Renal cortical epithelial cell (primary cell): ENCODE data around the gene RNF182. TPM values are rescaled to one million over a fixed set of nuclear protein-coding genes. Genes with fewer than 3 reads are reported as not detected.
"Not testable (repeated sequence)": the region's sequence is repeated elsewhere in the genome, so short reads cannot be mapped to it uniquely, and the experiment has no call there.

Experiments used
- DNase-seq: peaks from one replicate; pipeline ENCODE4 v3.0.0-alpha.2; 2011; ENCODE audit warnings: low read depth
- total RNA-seq: library from RNA; depleted of rRNA; stranded (reverse); fragments of >200 nt; gene quantifications from 2 replicates; pipeline ENCODE4 v1.2.3, GENCODE V29; 2014

Gene RNF182
- total RNA-seq, 1 donor from 2014 or later: 17.7 TPM

DNA sequence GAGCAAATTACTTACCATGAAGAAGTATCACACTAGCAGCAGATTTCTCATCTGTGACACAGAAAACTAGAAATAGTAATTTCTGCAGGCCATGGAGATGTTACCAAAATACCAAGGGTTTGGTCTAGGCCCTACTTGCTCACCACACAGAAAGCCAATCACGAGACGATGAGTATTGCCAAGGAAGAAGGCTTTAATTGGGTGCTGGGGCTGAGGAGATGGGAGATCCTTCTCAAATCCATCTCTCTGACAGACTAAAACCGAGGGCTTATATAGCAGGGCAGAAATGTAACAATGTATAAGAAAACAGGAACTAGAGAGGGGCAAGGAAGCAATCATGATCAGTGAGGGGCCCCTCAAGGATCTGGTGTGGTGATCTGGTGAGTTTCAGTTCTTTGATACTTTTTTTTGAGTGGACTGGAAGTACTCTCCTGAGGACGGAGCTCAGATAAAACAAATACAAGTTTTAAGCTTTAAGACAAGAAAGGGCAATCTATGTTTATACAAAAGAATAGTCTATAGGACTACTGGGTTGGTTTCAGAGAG lies 40.9 kb downstream of the RNF182 start:
- no peak for DNase-seq

DNA sequence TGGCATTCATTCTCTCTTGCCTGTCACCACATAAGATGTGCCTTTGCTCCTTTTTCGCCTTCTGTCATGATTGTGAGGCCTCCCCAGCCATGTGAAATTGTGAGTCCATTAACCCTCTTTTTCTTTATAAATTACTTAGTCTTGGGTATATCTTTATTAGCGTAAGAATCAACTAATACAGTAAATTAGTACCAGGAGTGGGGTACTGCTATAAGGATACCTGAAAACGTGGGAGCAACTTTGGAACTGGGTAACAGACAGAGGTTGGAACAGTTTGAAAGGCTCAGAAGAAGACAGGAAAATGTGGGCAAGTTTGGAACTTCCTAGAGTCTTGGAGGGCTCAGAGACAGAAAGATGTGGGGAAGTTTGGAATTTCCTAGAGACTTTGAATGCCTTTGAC lies 46.6 kb downstream of the RNF182 start:
- no peak for DNase-seq

DNA sequence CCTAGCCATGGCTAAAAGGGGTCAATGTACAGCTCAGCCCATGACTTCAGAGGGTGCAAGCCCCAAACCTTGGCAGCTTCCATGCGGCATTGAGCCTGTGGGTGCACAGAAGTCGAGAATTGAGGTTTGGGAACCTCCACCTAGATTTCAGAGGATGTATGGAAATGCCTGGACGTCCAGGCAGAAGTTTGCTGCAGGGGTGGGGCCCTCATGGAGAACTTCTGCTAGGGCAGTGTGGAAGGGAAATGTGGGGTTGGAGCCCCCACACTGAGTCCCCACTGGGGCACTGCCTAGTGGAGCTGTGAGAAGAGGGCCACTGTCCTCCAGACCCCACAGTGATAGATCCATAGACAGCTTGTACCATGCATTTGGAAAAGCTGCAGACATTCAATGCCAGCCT lies 47.9 kb downstream of the RNF182 start:
- DNase-seq: not testable (repeated sequence)

DNA sequence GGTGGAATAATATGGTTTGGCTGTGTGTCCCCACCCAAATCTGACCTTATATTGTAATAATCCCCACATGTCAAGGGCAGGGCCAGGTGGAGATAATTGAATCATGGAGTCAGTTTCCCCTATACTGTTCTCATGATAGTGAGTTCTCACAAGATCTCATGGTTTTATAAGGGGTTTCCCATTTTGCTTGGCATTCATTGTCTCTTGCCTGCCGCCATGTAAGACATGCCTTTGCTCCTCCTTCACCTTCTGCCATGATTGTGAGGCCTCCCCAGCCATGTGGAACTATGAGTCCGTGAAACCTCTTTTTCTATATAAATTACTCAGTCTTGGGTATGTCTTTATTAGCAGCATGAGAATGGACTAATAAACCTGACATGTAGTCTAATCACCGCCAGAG lies 48.7 kb downstream of the RNF182 start:
- not testable (repeated sequence) for DNase-seq

DNA sequence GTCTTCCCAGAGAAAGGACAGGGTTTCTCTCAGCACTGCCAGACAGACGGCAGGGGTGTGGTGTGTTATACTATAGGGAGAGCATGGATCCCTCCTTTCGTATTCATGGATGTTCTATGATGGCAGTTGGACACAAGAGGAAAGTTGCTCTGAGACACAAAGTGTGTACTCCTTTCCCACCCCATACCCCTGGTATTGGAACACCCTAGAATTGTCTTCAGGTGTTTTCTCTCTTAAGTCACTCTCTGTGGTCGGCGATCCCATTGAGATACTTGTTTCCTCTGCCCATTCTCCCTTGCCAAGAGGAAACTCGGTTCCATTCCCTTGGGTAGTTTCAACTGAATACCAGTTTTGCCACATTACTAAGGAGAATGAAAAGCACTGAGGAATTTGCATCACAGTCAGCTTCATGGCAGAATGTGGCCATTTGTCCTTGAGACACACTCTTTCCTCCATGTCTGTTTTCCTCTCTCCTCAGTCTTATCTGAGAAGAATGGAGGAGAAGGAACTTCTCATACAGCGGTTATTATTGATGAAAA lies 53.4 kb downstream of the RNF182 start:
- DNase-seq: no peak

DNA sequence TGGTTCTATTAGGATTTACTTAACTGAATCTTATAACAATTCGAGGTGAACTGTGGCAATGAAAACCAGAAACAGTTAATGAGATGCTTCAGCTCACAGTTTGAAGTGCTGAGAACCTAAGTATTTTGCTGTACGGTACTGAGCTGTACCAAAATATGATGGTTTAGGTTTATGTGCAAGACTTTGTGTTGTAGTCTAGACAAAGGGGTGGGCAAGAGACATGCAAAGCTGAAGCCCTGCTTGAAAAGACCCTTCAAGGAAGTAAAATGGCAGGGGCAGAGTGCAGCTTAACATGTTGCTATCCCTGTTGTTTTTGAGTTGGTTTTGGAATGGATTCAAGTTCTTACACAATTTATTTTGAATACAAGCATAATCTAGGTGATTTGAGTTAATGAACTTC lies 54.0 kb downstream of the RNF182 start:
- peak; percentile 13 for DNase-seq

DNA sequence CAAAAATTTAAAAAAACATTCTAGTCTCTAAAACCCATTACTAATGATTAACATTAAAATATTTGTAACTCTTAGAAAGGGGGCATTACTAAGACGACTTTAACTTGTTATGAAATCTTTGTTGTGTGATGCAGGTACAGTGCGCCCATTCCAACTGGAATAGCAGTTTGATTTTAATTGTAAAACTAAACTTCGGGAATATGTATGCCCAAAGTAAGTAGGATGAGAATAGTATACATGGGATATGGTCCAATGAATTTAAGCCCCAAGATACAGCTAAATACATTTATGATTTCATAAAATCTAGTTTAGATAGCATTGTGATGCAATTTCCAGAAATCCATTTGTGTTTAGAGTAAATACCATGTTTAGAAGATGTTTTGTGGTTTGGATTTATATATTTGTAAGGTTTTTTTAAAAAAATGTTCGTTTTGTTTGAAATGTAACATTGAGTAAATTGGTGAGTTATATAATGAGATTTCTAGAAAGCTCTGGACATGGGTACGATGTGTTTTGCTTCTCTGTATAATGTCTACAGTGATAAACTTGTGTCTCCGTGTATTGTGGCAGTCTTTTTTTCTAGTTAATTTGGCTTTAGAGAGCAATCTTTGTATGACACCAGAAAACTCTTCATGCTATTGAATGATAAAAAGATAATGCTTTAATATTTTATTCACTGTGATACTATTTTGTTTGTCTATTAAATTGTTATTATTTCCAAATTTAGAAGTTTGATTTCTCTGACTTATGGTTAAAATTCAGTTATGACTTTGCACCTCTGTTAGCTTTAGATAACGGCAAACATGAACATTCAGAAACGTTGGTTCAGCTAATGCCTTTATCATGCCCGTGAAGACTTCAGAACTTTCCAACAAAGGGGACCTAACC lies 54.8 kb downstream of the RNF182 start:
- peak; percentile 5 for DNase-seq

DNA sequence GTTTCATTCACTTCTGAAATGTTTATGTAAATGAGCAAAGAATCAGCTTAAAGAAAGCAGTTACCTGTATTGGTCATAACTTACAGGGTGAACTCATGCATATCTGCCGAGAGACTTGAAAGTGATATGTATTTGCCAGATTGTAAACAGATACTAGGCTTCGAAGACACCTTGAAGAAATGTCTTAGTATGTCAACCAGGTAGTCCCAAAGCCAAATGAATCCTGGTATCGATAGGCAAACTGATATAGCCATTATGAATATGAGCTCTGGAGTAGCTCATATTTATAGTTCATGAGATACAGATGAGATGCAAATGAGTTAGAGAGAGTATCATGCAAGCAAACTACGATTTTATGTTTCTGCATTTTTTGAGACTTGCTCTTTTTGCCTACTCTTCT lies 55.8 kb downstream of the RNF182 start:
- DNase-seq: no peak

DNA sequence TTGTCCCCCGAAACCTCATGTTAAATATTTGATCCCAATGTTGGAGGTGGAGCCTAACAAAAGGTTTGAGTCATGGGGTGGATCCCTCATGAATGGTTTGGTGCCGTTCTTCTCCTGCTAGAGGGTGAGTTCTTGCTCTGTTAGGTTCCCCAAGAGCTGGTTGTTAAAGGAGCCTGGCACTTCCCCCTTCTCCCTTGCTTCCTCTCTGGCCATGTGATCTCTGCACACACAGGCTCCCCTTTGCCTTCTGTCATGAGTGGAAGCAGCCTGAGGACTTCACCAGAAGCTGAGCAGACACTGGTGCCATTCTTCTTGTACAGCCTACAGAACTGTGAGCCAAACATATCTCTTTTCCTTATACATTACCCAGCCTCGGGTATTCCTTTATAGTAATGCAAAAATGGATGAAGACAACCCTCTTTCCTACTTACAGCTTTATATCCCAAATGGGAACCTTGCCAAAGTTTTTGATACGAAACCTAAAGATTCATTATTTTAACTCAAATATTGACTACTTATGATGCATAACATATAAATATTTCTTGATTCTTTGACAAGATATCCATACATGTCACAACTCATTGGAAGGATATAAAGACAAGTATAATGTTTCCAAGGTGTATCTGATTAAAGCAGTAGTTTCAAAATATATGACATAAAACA lies 61.0 kb downstream of the RNF182 start:
- DNase-seq: no peak

DNA sequence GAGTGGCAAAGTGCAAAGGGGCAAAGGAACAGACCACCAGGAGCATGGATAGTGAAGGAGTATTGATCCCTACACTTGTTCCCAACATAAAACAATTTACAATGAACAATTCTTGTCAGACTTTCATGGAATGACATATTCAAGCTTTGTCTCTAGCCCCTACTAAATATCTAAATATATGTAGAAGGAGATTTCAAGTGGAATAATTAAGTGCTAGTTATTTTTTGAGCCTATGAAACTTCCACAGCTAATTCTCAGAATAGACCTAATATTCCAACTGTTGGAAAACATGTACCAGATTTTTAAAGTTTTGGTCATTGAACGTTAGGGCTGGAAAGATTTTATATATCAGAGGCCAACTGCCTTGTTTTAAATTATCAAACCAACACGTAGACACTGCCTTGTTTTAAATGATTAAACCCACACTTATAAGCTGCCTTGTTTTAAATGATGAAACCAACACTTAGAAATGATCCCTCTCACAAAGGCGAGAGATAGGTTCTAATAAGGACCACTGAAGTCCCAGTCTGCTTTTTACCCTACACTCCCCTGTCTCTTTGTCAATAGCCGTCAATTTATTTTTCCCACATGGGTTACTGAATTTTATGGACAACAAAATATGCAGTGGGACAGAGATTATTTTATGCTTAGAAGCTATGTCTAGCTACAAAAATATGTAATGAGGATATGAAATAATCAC lies 62.1 kb downstream of the RNF182 start:
- DNase-seq: no peak

DNA sequence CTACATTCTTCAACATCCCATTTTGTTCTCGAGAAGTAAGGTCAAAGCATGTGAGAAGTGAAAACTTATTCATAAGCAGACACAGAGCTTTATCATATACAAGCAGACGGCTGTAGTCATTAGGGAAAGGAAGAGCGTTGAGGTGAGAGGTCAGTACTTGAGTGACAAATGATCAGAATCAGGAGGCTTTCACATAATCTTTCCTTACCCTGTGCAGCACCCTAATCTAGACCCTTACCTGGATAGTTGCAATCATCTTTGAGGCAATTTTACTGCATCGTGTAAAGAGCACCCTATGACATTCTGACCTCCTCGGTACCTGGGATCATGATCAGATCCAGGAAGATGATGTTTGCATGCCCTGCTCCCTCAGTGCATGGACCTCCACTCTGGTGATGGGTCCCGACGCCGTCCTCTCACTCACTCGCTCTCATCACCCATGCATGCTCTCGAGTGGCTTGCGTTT lies 62.7 kb downstream of the RNF182 start:
- DNase-seq: no peak

DNA sequence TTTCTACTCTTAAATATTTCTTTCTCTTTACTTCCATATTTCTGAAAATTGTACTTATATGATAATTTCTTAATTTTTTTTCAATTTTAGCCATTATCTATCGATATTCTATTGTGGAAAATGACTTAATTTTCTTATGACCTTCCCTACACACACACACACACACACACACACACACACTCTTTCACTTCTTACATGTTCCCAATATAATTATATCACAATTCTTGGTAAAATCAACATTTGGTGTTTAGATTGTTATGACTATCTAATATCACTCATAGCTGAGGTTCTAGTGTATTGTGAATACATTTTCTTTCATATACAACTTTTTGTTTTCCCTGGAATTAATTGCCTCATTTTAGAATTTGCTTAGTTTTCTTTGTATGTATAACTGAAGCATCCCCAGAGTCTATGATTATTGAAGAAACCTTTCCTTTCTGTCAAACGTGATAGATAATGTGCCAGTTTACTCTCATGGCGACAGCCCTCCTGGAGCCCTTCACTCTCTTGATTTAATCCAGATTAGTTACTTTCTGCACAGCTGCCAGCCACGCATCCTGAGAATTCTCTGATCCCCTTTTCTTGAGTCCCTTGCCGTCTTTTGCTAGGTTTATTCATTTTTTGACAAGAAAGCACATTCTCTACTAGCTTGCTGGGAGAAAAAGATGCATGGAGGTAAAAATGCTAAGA lies 63.4 kb downstream of the RNF182 start:
- no peak for DNase-seq

DNA sequence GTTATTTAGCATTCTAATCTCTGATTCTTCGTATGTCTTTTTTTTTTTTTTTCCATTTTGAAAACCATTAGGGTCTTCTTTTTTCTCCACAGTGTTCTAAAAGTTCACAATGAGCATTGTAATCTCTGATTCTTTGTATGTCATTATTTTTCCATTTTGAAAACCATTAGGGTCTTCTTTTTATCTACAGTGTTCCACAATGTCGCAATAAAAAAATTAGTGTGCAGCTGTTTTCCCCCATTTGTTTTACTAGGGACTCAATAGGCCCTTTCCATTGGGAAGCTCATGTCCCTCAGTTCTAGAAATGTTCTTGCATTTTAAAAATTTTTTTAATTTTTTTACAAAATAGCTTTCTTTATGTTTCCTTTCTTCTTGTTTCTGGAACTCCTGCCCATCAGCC lies 64.2 kb downstream of the RNF182 start:
- no peak for DNase-seq

DNA sequence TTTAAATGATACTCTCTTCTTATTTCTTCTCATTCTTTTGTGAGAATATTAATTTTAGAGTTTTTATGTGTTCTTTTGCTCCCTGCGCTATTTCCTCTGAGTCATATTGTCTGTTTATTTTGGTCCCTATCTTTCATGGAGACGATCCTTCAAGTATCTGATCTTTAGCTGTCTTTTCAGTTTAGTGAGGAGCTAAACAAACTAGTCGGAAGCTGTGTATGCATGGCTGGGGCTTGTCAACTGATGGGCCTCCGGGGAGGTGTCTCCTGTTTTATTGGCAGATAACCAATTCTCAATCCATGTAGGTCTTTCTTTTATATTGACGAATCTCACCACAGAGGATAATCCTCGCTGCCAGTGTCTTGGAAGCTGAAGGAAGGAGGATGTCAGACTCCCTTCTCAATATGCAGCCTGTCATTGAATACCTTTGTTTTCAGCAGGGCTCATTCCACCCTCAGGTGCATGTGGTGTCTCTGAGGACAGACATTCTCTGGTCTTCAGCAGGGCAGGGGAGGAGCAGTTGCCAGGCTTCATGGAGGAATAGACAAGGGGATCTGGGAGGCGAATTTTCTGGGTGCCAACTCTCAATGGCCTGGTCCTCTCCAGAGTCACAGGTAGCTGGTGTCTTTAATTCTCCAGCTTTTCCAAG lies 64.9 kb downstream of the RNF182 start:
- no peak for DNase-seq

DNA sequence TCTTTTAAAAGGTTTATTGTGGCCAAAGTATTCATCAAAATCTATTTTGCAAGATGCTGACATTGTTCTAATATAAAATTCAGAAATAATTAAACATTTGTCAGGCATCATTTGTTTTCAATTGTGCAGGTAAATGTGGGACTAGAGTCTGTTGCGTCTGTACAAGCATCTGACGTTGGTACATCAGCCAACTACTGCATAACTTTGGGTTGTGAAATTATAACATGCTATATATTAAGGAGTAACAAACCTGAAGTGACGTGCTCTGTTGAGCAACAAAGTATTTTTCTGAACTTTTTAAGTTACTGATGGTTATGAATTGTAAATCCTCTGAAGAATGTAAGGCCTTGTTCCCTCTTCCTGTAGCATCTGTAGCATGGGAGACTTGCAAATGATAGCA lies 66.0 kb downstream of the RNF182 start:
- no peak for DNase-seq

DNA sequence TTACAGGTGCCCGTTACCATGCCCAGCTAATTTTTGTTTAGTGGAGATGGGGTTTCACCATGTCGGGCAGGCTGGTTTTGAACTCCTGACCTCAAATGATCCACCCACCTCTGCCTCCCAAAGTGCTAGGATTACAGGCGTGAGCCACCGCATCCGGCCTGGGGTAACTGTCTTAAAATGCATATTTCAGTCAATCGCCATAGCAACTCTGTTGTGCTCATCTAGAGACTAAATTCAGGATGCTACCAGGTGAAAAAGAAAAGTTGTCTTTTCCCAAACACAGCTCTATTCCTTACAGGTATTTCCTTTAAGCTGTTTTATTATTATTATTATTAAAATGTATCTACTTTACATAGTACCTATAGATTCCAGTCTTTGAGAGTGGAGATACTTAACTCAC lies 66.6 kb downstream of the RNF182 start:
- DNase-seq: no peak

DNA sequence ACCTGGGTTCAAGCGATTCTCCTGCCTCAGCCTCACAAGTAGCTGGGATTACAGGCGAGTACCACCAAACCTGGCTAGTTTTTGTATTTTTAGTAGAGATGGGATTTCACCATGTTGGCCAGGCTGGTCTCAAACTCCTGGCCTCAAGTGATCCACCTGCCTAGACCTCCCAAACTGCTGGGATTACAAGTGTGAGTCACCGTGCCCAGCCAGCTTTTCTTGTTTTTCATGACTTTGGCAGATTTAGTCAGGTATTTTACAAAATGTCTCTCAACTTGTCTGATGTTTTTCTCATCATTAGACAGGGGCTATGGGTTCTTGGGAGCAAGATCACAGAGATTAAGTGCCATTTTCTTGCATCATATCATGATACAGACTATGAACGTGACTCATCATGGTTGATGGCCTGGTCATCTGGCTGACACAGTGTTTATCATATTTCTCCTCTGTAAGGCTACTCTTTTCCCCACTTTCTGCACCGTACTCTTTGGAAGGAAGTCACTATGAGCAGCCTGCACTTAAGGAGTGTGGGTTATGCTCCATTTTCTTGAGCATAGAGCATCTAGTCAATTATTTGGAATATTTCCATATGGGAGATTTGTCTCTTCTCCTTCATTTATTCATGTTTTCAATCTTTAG lies 67.8 kb downstream of the RNF182 start:
- peak; percentile 59 for DNase-seq

DNA sequence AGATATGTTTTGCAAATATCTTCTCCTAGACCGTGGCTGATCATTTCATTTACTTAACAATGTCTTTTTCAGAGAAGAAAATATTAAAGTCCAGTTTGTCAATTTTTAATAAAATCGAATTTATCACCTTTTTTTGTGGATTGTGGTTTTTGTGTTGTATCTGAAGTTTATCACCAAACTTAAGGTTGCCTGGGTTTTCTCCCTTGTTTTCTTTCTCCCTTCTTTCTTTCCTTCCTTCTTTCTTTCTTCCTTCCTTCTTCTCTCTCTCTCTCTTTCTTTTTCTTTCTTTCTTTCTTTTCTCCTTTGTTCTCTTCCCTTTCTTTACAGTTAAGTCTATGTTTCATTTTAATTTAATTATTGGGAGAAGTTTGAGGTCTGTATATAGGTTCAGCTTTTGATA lies 68.7 kb downstream of the RNF182 start:
- no peak for DNase-seq

DNA sequence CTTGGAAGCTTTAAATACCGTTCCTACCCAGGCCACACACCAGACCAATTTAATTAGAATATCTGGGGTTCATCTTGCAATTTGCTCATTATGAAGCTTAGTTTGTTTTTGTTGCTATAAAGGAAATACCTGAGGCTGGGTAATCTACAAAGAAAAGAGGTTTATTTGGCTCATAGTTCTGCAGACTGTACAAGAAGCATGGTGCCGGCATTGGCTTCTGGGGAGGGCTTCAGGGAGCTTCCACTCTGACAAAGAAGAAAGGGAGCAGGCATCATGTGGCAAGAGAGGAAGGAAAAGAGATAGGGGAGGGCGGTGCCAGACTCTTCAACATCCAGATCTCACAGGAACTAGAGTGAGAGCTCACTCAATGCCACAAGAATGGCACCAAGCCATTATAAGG lies 73.6 kb downstream of the RNF182 start:
- DNase-seq: no peak

DNA sequence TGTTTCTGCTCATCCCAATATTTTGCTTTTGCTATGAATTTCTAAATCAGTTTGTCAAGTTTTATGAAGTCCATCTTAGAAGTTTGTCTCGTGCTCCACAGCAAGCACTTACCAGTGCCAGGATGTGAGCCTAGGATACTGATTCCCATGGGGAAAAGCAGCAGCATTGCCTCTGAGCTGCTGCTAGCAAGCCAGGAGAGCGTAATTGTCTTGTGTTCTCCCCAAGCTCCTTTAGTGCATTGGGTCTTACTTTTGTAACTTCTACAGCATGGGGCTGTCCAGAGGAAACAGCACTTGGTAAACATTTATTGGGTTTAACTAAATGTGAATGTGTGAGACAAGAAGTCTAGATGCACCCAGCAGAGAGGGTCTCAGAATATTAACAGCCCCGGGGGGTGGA lies 76.1 kb downstream of the RNF182 start:
- DNase-seq: no peak
